Dermis microvascular lymphatic vessel endothelial cell (primary cell): ENCODE measurements around the gene LAMC2. TPM values are rescaled to one million over a fixed set of nuclear protein-coding genes. Genes with fewer than 3 reads are reported as not detected.
A peak's percentile ranks its signal among the peaks of the same experiment; 100 is the strongest.
"Not testable (repeated sequence)": the region's sequence is repeated elsewhere in the genome, so short reads cannot be mapped to it uniquely, and the experiment has no call there.

Source experiments
- DNase-seq, 2 donors: peaks; one replicate each; pipeline versions ENCODE4 v3.0.0 to v3.0.0-alpha.2; 2010; ENCODE audit warnings: low read depth in 2 of 2
- total RNA-seq: library from RNA; depleted of rRNA; stranded (reverse); fragments of >200 nt; gene quantifications from 2 replicates; pipeline ENCODE4 v1.2.1, GENCODE V29; 2014

The LAMC2 gene
- total RNA-seq, 1 donor from 2014 or later, result 39.9 TPM

DNA sequence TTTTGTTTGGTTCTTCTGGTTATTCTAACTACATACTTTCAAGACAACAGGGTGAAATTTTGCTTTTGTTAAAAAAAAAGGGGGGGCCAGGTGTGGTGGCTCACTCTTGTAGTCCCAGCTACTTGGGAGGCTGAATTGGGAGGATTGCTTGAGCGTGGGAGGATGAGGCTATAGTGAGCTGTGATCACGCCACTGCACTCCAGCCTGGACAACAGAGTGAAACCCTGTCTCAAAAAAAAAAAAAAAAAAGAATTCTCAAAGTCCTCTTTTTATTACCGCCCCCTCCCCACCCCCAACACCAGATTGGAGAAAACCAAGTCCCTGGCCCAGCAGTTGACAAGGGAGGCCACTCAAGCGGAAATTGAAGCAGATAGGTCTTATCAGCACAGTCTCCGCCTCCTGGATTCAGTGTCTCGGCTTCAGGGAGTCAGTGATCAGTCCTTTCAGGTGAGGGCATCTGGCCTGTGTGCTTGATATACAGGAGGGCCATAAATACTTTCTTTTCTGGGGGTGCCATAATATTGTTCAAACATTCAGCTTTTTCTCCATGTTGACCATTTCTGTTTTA lies 50.2 kb downstream of the LAMC2 start:
- no peak for DNase-seq

DNA sequence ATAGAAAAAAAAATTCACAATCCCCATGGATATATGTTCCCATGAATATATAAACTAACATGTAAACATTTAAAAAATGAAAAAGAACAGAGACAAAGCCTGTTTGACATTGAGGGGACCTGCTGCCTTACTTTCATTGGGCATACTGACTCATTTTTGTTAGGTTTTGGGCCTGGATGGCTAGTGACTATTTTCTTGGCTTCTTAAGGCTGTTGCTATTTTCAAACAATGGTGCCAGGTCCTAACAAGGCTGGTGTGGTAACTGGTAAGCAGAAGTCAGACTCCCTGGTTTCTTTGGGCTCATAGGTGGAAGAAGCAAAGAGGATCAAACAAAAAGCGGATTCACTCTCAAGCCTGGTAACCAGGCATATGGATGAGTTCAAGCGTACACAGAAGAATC lies 51.0 kb downstream of the LAMC2 start:
- DNase-seq, result no peak

DNA sequence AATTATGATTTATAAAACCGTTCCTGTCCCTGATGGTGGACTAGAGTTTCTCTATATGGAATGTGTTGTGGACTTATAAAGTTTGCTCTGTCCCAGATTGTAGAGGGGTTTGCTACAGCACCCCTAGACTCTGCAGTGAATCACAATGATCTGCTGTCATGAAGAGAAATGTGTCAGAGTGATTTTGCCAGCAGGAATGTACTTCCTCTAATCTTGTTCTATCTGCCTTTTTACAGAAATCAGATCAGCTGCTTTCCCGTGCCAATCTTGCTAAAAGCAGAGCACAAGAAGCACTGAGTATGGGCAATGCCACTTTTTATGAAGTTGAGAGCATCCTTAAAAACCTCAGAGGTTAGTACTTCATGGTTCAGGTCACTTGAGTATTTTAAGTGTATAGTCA lies 52.0 kb downstream of the LAMC2 start:
- peak in 1 of 2 donors; percentile 46 for DNase-seq

DNA sequence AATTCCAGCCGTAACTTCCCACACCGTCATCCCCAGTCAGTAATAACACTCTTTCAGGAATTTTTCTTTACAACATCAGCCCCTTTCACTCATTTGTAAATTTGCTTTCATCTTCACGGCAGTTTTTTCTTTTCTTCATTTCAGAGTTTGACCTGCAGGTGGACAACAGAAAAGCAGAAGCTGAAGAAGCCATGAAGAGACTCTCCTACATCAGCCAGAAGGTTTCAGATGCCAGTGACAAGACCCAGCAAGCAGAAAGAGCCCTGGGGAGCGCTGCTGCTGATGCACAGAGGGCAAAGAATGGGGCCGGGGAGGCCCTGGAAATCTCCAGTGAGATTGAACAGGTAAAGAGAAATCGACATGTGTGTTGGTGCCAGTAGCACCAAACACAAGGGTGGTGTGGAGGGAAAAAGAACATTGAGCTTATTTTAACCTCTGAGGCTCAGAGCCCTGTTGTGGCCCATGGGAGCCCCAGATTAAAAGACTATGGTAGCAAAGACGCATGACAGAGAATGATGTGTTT lies 53.2 kb downstream of the LAMC2 start:
- DNase-seq, result no peak

DNA sequence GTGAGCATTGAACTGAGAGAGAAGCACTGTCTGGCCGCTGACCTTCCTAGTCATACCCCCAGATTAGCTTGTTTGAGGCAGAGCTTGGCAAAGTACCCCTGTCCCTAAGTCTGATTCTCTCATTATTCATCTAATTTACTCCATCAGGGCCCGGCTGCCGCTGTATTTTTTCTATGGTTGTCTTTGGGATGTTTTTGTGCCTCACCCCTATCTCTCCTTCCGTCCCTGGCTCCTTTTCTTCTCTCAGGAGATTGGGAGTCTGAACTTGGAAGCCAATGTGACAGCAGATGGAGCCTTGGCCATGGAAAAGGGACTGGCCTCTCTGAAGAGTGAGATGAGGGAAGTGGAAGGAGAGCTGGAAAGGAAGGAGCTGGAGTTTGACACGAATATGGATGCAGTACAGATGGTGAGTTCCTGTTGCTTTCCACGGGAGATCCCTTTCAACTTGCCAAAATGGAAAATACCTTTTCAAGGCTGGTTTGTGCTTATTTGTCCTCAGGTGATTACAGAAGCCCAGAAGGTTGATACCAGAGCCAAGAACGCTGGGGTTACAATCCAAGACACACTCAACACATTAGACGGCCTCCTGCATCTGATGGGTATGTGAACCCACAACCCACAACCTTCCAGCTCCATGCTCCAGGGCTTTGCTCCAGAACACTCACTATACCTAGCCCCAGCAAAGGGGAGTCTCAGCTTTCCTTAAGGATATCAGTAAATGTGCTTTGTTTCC lies 53.9 kb downstream of the LAMC2 start:
- no peak for DNase-seq

DNA sequence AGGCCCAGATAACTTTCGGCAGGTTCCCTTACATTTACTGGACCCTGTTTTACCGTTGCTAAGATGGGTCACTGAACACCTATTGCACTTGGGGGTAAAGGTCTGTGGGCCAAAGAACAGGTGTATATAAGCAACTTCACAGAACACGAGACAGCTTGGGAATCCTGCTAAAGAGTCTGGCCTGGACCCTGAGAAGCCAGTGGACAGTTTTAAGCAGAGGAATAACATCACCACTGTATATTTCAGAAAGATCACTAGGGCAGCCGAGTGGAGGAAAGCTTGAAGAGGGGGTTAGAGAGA lies 54.4 kb downstream of the LAMC2 start:
- DNase-seq, result no peak

DNA sequence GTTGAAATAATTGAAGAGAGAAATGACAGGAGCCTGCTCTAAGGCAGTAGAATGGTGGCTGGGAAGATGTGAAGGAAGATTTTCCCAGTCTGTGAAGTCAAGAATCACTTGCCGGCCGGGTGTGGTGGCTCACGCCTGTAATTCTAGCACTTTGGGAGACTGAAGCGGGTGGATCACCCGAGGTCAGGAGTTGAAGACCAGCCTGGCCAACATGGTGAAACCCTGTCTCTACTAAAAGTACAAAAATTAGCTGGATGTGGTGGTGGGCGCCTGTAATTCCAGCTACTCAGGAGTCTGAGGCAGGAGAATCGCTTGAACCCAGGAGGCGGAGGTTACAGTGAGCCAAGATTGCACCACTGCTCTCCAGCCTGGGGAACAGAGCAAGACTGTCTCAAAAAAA lies 54.8 kb downstream of the LAMC2 start:
- not testable (repeated sequence) for DNase-seq

DNA sequence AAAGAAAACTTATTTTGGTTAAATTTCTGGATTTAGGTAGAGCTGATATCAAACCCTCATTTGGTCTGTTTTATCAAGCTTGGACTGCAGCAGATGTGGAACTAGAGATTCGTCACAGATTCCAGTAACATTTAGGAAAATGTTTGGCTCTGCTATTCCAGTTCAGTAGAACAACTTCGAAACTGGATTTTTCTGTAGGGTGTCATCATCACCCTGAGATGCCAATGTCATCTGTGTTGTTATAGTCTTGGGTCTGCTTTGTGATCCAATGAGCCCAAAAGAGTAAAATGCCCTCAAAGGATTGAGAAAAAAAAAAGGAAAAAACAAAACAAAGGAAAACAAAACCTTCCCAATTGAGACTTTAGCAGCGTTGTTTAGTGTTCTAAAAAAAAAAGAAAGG lies 55.4 kb downstream of the LAMC2 start:
- DNase-seq, result no peak

DNA sequence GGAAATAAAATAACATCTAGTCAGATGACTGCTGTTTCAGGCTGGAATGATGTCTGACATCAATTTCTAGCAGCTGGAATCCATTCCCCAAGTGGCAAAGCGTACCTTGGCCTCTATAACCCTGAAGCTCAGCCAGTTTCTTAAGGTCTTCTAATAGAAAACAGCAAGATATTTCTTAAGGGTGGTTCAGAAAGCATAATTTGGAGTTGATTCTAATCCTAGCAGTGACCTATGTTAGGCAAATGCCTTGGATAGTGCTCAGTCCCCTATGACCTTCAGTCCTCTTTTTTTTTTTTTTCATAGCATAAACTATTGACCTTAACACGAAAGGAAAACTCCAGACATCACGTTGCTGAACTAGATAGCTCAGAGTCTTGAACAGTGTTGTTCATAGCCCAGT lies 56.5 kb downstream of the LAMC2 start:
- no peak for DNase-seq

DNA sequence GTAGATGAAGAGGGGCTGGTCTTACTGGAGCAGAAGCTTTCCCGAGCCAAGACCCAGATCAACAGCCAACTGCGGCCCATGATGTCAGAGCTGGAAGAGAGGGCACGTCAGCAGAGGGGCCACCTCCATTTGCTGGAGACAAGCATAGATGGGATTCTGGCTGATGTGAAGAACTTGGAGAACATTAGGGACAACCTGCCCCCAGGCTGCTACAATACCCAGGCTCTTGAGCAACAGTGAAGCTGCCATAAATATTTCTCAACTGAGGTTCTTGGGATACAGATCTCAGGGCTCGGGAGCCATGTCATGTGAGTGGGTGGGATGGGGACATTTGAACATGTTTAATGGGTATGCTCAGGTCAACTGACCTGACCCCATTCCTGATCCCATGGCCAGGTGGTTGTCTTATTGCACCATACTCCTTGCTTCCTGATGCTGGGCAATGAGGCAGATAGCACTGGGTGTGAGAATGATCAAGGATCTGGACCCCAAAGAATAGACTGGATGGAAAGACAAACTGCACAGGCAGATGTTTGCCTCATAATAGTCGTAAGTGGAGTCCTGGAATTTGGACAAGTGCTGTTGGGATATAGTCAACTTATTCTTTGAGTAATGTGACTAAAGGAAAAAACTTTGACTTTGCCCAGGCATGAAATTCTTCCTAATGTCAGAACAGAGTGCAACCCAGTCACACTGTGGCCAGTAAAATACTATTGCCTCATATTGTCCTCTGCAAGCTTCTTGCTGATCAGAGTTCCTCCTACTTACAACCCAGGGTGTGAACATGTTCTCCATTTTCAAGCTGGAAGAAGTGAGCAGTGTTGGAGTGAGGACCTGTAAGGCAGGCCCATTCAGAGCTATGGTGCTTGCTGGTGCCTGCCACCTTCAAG lies 57.3 kb downstream of the LAMC2 start:
- no peak for DNase-seq

DNA sequence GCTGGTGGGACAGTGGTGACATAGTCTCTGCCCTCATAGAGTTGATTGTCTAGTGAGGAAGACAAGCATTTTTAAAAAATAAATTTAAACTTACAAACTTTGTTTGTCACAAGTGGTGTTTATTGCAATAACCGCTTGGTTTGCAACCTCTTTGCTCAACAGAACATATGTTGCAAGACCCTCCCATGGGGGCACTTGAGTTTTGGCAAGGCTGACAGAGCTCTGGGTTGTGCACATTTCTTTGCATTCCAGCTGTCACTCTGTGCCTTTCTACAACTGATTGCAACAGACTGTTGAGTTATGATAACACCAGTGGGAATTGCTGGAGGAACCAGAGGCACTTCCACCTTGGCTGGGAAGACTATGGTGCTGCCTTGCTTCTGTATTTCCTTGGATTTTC lies 58.4 kb downstream of the LAMC2 start:
- no peak for DNase-seq

DNA sequence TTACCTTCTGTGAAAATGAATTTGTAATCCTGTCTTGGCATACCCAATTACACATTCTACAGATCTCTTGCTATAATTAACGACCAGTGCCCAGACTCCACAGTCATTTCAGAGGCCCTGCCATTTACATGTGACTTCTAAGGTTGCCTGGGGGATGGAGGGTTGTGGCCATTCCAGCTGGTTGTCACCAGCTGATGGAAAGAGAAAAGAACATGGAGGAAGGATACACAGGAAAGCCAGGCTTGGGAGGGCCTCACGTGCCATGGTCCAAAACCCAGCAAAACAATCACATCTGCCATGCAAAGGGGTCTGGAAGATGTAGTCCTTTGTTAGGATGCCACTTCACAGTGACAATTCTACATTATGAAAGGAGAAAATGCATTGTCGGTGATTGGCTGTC lies 59.3 kb downstream of the LAMC2 start:
- no peak for DNase-seq

DNA sequence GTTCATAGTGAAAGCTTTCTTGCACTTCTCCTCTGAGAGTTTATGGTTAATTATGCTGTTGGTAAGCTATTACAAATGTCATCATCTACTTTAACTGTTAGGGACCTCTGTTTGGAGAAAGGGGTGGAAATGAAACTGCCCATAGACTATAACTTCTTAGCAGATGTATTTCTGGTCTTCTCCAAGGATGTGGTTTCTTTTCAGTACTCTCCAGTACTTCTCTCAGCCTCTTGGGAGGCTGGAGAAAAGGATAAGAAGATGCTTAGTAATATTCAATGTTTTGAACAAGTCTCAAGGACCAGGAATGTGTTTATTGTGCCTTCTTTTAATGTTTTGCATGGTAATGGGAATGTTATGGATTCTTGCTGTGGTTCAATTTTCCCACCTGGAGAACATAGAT lies 60.4 kb downstream of the LAMC2 start:
- no peak for DNase-seq

DNA sequence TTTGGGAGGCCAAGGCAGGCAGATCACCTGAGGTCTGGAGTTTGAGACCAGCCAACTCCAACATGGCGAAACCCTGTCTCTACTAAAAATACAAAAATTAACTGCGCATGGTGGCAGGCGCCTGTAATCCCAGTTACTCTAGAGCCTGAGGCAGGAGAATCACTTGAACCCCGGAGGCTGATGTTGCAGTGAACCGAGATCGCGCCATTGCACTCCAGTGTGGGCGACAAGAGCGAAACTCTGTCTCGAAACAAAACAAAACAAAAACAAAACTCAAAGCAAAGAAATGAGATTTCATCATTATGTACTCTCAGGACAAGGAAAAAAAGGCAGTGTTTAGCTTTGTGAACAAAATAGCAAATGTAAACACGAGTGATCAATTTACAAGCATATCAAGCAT lies 61.0 kb downstream of the LAMC2 start:
- no peak for DNase-seq

DNA sequence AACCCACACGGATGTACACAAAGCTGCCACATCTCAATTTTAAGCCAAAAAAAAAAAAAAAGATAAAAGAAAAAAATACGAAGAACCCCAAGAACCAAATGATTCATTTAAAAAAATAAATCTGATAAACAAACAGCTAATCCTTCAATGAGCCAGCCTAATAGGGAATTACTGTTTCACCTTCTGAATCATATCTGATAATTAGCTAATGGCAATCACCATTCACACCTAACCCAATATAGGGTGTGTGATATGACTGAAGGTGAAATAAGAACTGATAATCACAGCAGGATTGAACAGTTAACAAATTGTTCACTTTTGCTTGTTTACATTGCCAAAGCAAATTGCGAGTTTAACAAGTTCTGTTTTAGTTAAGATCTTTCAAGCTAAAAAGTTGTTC lies 61.4 kb downstream of the LAMC2 start:
- no peak for DNase-seq

DNA sequence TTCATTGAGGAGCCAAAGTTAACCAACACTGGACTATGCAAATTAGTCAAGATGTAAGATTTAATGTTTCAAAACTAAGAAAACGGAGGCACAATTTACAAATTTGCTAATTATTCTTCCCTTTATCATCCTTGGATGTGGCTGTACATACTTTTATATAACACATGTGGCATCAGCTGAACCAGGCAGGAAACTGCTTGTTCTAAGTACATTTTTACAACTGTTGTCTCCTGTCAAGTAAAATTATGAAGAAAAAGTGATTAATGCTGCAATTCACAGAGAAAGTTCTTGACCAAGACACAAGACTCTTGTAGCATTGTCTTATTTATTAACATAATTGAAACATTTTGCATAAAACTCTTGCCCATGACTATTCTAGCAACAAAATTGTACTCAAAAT lies 61.9 kb downstream of the LAMC2 start:
- no peak for DNase-seq

DNA sequence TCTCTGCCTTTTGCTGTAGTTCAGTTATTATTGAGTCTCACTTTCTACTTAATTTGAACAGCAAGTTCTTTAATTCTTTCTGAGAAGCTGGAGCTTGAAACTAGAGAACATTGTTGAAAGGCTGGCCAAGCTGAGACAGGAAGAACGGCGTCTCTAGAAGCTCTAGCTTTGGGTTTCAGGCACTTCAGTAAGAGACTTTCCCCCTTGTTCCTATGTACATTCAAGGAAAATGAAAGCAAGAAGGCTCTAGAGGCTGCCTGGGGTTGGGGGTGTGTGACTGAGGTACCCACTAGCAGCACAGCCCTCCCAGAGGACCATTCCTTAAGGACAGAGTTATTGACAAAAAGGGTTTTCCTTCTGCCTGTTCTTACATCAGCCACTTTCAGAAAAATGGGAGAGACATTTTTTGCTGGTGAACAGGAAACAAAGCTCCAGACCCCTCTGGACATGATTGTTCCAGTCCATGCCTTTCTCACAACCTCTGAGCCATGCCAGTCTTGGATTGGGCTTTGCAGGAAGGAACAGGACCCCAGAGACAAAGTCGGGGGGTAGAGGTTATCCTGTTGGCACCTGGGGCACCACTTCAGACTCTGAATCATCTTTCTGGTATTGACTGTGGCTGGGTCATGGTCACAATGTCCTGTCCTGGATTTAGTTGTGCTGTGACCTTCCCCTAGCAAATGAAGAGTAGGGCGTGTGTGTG lies 63.1 kb downstream of the LAMC2 start:
- peak in 1 of 2 donors; percentile 46 for DNase-seq

DNA sequence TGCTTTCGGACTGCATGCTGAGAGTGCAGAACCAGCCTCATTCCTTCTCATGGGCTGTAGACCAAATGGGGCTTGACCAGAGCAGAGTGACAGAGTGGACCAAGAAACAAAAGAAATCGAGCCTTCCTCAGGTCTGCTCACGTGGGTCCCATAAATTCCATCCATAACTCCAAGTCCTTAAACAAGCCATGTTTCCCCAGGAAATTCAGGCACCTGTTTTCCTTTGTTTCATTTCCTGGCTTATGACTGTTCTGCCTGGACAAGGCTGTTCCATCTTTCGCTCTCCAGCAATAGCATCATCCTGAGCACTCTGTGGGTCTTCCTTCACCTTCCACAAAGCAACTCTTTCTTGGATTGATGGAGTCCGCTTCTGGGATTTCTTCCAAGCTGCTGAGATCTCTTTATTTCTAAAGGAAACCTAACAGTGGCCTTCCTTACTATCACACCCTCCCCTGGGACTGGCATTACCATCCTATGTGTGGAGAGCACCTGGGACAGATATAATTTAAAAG lies 63.9 kb downstream of the LAMC2 start:
- peak in 1 of 2 donors; percentile 45 for DNase-seq

DNA sequence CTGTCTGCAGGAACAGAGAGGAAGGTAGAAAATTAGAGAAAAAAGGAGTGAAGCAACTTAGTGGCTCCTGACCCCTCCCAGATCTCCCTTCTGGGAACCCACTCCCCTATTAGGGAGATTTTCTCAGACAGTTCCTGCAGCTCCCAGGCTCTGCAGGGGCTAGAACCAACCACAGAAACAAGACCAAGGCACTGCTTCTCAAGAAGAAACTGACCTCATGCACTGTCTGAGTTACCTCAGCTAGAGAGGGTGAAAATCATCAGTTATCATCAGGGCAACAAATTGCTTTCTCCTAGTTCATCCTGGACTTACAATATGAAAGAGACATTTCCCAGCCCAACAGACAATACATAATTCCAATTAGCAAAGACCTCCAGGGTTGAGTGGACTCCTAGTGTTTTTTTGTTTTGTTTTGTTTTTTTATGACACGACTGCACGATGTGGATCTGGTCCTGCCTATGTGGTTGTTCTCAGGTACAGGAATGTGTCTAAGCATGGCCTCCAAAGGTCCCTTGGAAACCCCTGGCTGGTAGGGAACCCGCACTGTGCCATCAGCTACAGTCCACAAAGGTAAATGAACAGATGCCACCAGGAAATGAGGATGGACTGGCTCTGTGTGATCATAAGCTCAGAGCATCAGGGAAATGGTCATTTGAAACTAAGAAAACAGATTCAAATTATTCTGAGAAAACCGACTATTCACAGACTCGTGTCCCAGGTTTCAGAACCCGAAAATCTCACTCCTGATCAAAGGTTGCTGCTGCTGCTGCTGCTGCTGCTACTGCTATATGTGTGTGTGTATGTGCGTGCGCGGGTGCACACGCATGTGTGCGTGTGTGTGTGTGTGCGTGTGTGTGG lies 65.3 kb downstream of the LAMC2 start:
- no peak for DNase-seq

DNA sequence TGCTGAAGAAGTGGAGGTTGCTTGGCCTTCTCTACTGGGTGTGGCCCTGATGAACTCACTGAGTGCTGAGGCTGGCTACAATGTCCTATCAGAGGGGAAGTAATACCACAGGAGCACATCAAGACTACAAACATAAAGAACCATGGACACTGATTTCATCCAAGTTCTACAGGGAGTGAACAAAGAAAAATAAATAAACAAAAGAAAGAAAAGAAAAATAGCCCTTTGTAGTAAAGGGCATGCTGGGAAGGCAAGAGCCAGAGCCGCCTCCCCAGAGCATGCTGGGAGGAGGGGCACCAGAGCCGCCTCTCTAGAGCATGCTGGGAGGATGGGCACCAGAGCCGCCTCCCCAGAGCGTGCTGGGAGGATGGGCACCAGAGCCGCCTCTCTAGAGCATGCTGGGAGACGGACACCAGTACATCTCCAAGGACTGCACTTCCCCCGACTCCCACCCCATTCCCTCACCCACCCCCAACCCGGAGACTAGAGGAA lies 65.9 kb downstream of the LAMC2 start:
- DNase-seq, result no peak

DNA sequence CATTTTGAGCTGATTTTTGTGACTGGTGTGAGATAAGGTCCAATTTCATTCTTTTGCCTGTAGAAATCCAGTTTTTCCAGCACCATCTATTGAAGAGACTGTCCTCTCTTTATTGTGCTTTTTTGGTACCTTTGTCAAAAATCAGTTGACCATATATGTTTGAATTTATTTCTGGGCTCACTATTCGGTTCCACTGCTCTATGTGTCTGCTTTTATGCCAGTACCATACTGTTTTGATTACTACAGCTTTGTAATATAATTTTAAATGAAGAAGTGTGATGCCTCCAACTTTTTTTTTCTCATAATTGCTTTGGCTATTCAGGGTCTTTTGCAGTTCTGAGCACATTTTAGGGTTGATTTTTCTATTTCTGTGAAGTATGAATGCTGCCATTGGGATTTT lies 69.0 kb downstream of the LAMC2 start:
- no peak for DNase-seq
